Gastrocnemius medialis (tissue), 4 donors: Measurements from ENCODE around the gene SLC7A4.

ENCODE experiments used
- CTCF ChIP-seq, 5 experiments: fragments of 450-650 bp in 3 of 5; fragments of 200-600 bp in 2 of 5; sonication (generic) in 2 of 5; IDR thresholded peaks in 4 of 5; conservative IDR thresholded peaks in 1 of 5; 1 replicate in 4 of 5; 2 replicates in 1 of 5; pipeline ENCODE4 v1.5.1; 2016 to 2019; ENCODE audit warnings: antibody characterized with exemption in 5 of 5, mild to moderate bottlenecking in 3 of 5, moderate library complexity in 3 of 5
- POLR2A ChIP-seq, 2 donors: fragments of 450-650 bp; IDR thresholded peaks; one replicate each; pipeline ENCODE4 v1.6.1; 2017; ENCODE audit warnings: antibody characterized with exemption in 2 of 2, mild to moderate bottlenecking in 2 of 2, moderate library complexity in 2 of 2

GRCh38 chr22:21032868-21033688, 717 bp upstream of the SLC7A4 start:
- TF ChIP-seq CTCF (IDR thresholded peaks at IDR 0.05 in 4 of 5, conservative IDR thresholded peaks at IDR 0.05 in 1 of 5) = no peak
- no peak for TF ChIP-seq POLR2A (IDR thresholded peaks at IDR 0.05)
